GM12874 (cell line): ENCODE data around the gene ZFP69B.

Experiments used
- TF ChIP-seq, protein P1 (sequence below): IDR thresholded peaks from 2 replicates; pipeline ENCODE4 v1.5.1; 2011; ENCODE audit warnings: low read depth, mild to moderate bottlenecking, control low read depth, low read length, moderate library complexity; ENCODE audit not compliant: insufficient read depth

ZFP69B gene

DNA sequence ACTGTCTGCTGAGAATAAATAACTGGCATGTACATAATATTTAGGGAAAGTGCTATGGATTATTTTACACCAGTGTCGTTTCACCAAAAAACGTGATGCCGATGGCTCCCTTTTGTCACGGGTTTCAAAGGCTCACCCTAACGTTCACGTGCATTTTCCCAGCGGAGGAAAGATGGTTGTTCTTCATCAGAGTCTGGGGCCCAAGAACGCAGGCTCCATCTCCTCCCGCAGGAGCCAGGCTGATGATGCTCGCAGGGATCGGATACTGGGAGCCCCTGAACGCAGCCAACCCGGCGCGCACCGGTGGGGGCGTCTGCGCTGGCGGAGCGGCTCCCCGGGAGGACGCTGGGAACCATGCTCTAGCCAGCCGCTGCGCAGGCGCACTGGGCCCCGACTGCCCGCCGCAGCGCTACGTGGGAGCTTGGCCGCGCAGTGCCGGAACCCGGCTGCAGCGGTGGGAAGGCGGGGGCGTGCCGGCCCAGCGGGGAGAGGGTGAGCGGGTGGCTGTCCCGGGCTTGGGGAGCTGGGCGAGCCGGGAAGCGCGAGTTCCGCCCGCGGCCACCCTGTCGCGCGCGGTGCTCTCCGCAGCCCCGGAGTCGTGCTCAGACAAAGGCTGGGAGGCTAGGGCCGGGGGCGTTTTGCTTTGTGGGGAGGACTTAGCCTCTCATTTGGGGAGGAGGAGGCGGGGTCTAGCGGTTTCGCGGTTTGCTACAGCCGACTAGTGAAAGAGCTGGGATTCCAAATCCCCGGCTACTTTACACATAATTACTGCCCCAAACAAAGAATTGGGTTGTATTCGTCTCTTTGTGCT, at the start of gene ZFP69B:
ZFP69B (plus strand) TSS at position 793 of the 811 bp plus-strand sequence. CDS start 486 bp downstream, outside the sequence.
- TF ChIP-seq, protein P1, sequence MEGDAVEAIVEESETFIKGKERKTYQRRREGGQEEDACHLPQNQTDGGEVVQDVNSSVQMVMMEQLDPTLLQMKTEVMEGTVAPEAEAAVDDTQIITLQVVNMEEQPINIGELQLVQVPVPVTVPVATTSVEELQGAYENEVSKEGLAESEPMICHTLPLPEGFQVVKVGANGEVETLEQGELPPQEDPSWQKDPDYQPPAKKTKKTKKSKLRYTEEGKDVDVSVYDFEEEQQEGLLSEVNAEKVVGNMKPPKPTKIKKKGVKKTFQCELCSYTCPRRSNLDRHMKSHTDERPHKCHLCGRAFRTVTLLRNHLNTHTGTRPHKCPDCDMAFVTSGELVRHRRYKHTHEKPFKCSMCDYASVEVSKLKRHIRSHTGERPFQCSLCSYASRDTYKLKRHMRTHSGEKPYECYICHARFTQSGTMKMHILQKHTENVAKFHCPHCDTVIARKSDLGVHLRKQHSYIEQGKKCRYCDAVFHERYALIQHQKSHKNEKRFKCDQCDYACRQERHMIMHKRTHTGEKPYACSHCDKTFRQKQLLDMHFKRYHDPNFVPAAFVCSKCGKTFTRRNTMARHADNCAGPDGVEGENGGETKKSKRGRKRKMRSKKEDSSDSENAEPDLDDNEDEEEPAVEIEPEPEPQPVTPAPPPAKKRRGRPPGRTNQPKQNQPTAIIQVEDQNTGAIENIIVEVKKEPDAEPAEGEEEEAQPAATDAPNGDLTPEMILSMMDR, result peak; percentile 33; the same call in 1 of the 2 replicates

DNA sequence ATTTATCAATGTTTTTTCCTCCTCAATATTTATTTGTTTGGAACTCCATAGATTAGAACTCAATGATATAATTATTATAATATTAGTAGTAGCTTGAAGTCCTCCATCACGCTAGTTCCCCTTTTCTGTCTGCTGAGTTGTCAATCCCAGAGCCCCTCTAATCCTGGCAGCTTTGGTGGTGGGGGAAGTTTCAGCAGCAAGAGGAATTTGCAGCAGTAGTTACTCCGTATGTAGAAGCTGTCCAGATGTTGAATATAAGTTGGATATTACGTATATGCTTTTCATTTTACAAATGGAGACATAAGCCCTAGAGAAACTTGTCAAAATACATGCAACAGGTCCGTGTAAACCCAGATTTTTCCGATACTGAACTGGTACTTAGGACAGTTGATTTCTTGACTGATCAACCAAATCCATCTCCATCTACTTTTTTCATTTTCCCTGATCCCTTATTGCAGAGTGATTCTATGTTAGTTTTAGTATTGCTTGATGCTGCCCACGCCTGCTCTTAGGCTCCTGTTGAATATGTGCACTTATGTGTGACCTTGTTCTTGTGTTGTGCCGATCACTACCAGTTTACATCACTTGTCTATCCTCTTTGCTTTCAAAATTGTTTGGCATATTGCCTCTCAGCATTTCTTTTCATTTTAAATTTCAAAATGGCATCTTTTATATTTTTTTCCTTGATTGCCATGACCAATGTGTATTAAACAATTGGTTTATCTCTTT, 48.6 kb upstream of the ZFP69B start:
- TF ChIP-seq, protein P1, result no peak

DNA sequence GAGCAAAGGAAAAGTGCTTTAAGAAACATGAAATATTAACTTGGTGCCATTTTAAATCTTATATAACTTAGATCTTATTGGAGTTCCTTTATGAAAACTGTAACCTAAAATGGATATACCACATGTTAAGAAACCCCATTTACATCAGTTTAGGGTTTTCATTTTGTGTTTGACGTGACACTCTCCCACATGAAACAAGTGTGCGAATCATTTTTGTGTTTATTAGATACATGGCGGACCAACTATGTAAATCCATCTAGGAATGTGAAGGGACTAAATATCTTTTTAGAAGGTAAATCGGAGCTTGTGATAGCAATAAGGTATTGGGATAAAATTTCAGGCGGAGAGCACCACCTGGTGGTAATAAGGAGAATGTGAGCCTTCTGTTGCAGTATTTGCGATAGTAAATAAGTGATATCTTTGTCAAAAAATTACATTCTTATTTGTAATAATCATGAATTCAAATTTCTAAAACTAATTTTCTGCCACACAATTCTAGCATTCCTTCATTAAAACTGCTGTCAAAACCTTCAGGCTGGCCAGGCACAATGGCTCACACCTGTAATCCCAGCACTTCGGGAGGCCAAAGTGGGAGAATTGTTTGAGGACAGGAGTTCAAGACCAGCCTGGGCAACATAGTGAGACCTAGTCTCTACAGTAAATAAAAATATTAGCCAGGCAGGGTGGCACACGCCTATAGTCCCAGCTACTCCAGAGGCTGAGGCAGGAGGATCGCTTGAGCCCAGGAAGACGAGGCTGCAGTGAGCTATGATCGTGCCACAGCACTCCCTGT, 45.4 kb upstream of the ZFP69B start:
- TF ChIP-seq, protein P1, result peak; percentile 39; the same call in 1 of the 2 replicates

DNA sequence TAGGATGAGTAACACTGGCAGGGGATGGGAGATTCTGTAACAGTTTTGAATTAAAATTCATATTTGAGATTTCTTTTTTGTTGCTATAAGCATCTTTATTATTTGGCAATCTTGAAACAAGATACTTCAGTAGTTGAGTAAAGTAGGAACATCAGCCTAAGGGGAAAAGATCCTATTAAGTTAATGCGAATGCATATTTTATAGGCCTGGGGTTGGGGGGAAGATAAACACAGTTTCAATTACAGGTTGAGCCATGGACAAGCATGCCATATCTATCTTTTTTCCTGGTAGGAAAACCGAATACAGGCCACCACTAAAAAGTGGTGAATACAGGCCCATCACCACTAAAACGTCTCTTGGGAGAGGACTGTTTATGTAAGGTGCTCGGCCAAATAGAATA, 44.5 kb upstream of the ZFP69B start:
- TF ChIP-seq, protein P1, result no peak

DNA sequence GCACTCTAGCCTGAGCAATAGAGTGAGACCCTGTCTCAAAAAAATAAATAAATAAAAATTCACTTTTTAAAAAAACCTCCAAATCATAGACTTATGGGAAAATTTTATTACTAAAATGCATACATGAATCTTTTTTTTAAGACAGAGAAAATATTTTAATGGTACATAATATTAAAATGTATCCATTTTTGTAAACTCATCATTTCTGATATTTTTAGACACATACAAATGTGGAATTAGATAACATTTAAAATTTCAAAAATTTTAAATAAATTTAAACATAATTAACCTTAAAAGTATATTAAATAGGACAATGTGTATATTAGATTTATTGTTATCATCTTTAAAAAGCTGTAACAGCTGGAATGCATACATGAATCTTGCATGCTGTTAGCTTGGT, 42.8 kb upstream of the ZFP69B start:
- TF ChIP-seq, protein P1, result no peak

DNA sequence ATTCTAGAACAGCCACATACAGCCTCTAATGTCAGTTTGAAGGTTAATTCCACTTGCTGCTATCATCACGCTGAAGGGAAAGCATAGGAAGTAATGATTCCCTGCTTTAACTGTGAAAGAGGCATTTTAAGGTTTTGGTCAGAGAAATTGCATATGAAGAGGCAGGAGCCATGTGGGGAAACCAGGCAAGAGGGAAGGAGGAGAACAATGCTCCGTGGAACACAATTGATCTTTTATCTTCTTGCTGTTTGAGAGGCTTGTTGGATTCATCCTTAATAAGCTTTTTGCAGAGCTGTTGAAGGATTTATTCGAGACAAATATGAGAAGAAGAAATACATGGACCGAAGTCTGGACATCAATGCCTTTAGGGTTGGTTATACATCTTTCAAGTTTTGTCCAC, 40.8 kb upstream of the ZFP69B start:
- TF ChIP-seq, protein P1, result no peak

DNA sequence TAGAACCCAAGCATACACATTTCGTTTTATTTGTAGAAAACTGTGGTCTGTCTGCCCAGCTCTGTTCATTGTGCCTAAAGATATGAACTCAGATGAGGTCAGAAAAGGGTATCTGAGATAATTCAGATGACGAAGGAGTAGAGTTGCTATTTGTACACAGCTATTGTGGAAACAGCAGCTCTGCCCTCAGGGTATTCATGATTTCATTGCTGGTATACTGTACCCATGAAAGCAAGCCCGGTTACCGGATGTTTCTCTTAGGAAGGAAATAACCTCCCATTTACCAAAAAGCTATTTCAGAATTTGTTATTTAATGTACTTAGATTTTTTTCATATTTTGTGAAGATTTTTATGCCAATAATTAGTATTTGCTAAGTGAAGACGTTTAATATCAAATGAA, 39.0 kb upstream of the ZFP69B start:
- TF ChIP-seq, protein P1, result no peak
